HepG2 (cell line): ENCODE data around the gene NCOA3. TPM values are rescaled to one million over a fixed set of nuclear protein-coding genes. Genes with fewer than 3 reads are reported as not detected.

Experiments
- ATAC-seq: fragments of 200-7000 bp; cut with Tn5 transposase; 3 replicates; pipeline ENCODE4 v1.9.1; 2020; ENCODE audit warnings: mild to moderate bottlenecking, moderate library complexity
- BruUV-seq: library from RNA; stranded (reverse); fragments of 400-500 nt; replicated peaks from 2 replicates; lab custom pipeline; 2021; lab: Mats Ljungman, UMichigan
- CTCF ChIA-PET: fragments of 300-600 bp; formaldehyde crosslinking; extraction: SDS; loops from one replicate; lab custom pipeline; 2021; ENCODE audit warnings: low total read pairs, inconsistent platforms, low intra/inter-chr PET ratio; lab: Yijun Ruan, JAX
- POLR2A ChIA-PET: fragments of 350-600 bp; sonication (Branson Sonifier 250); formaldehyde crosslinking; loops from one replicate; lab custom pipeline; 2020; ENCODE audit warnings: antibody characterized with exemption, inconsistent platforms; lab: Yijun Ruan, JAX
- DNase-seq: peaks from one replicate; pipeline ENCODE4 v3.0.0-alpha.2; 2015; ENCODE audit warnings: low spot score
- FAIRE-seq: peaks from 3 replicates; lab custom pipeline; 2011; peaks lifted over from hg19 to GRCh38; lab: Jason Lieb, UNC
- H2AFZ ChIP-seq: one replicate; pipeline ENCODE4 v1.6.1; 2011; ENCODE audit warnings: low read length, inconsistent platforms
- H3K27ac ChIP-seq: fragments of 300-600 bp; 3 replicates; pipeline ENCODE4 v1.8.0; 2011; ENCODE audit warnings: mixed run types, mild to moderate bottlenecking, mixed read lengths, low read length, inconsistent platforms; ENCODE audit not compliant: insufficient read depth; ENCODE audit errors: extremely low read length
- H3K27me3 ChIP-seq, 2 experiments: fragments of 200-600 bp in 1 of 2; 2 replicates in 1 of 2; 3 replicates in 1 of 2; pipeline versions ENCODE4 v1.6.0 to v1.8.0; 2011; ENCODE audit warnings: low read length in 2 of 2, mild to moderate bottlenecking in 2 of 2, moderate library complexity in 2 of 2, inconsistent platforms in 1 of 2; ENCODE audit not compliant: insufficient read depth in 2 of 2, control insufficient read depth in 1 of 2
- H3K36me3 ChIP-seq, 2 experiments: fragments of 200-600 bp in 1 of 2; replicated peaks in 1 of 2; 2 replicates in 1 of 2; 3 replicates in 1 of 2; pipeline versions ENCODE4 v1.5.1 to v1.8.0; 2011; ENCODE audit warnings: low read length in 2 of 2, inconsistent platforms in 1 of 2; ENCODE audit not compliant: insufficient read depth in 2 of 2, control insufficient read depth in 1 of 2
- H3K4me1 ChIP-seq: 2 replicates; pipeline ENCODE4 v1.5.1; 2012; ENCODE audit warnings: low read length, inconsistent platforms; ENCODE audit not compliant: insufficient read depth
- H3K4me2 ChIP-seq: 2 replicates; pipeline ENCODE4 v1.6.0; 2011; ENCODE audit warnings: low read depth, low read length, inconsistent platforms
- H3K4me3 ChIP-seq, 3 experiments: fragments of 200-600 bp in 1 of 3; sonication (generic), shearing (Covaris generic) in 1 of 3; replicated peaks in 1 of 3; 2 replicates each; pipeline ENCODE4 v1.5.1; 2011 to 2016; ENCODE audit warnings: low read length in 3 of 3, inconsistent platforms in 2 of 3, low read depth in 2 of 3, mild to moderate bottlenecking in 2 of 3, control low read depth in 1 of 3, mixed read lengths in 1 of 3; ENCODE audit not compliant: insufficient read depth in 1 of 3
- H3K79me2 ChIP-seq: one replicate; pipeline ENCODE4 v1.6.1; 2011; ENCODE audit warnings: low read length, inconsistent platforms; ENCODE audit not compliant: insufficient read depth
- H3K9ac ChIP-seq: 2 replicates; pipeline ENCODE4 v1.6.0; 2011; ENCODE audit warnings: mild to moderate bottlenecking, low read depth, low read length, inconsistent platforms; ENCODE audit not compliant: insufficient read depth
- H3K9me3 ChIP-seq: 2 replicates; pipeline ENCODE4 v1.5.1; 2012; ENCODE audit warnings: mild to moderate bottlenecking, low read length
- H4K20me1 ChIP-seq: 2 replicates; pipeline ENCODE4 v1.6.0; 2011; ENCODE audit warnings: inconsistent platforms, mild to moderate bottlenecking, low read length, moderate library complexity; ENCODE audit not compliant: insufficient read depth
- HIVEP1 ChIP-seq: sonication (generic); formaldehyde crosslinking; IDR thresholded peaks from 2 replicates; pipeline ENCODE4 v1.4.0; 2020; ENCODE audit warnings: mild to moderate bottlenecking, missing genetic modification reagents
- ZNF652 ChIP-seq: IDR thresholded peaks from 2 replicates; pipeline ENCODE4 v1.6.1; 2016; ENCODE audit warnings: low read depth, borderline replicate concordance
- WGBS: methylation state at CpG from one replicate; pipeline ENCODE4 v1.1.6; 2017; ENCODE audit warnings: low lambda C conversion rate; 5-methylcytosine and 5-hydroxymethylcytosine counted together
- in situ Hi-C: cut with HindIII; loops from 2 replicates; pipeline ENCODE4 v1.10.0; 2017; ENCODE audit warnings: low pct_unique_long_range_greater_than_20kb; ENCODE audit not compliant: extremely low pct_ligation_motif_present
- intact Hi-C: fragments of 100-400 bp; cut with micrococcal nuclease; formaldehyde crosslinking; loops from one replicate; pipeline ENCODE4 v1.10.0; 2022; ENCODE audit not compliant: unreplicated experiment
- polyA plus RNA-seq, 8 experiments: library from polyadenylated mRNA; depleted of rRNA in 3 of 8; stranded (reverse) in 7 of 8; unstranded in 1 of 8; fragments of >200 nt; fragmentation: Illumina TruSeq in 4 of 8; extraction: Trizol in 4 of 8; gene quantifications; 2 replicates each; pipeline versions ENCODE4 v1.2.1 to v1.2.3, GENCODE V29; 2011 to 2016; ENCODE audit warnings: low read depth in 4 of 8, missing spikeins in 1 of 8, mixed read lengths in 1 of 8; ENCODE audit not compliant: insufficient read depth in 1 of 8
- total RNA-seq, 5 experiments: library from RNA; depleted of rRNA; stranded (reverse); fragments of >200 nt; fragmentation: Illumina TruSeq; extraction: Trizol; gene quantifications; 2 replicates each; pipeline ENCODE4 v1.2.3, GENCODE V29; 2016; ENCODE audit warnings: low read depth in 1 of 5
- TF ChIP-seq, protein P1 (sequence below): sonication (generic); formaldehyde crosslinking; IDR thresholded peaks from 2 replicates; pipeline ENCODE4 v1.5.1; 2020; ENCODE audit warnings: mild to moderate bottlenecking, missing genetic modification reagents

The NCOA3 gene
- total and polyA plus RNA-seq, 2 of the 13 experiments (the other 11 are each of a cell fraction or from before 2014, with no cell fraction given) = 35.0 to 56.8 TPM

DNA sequence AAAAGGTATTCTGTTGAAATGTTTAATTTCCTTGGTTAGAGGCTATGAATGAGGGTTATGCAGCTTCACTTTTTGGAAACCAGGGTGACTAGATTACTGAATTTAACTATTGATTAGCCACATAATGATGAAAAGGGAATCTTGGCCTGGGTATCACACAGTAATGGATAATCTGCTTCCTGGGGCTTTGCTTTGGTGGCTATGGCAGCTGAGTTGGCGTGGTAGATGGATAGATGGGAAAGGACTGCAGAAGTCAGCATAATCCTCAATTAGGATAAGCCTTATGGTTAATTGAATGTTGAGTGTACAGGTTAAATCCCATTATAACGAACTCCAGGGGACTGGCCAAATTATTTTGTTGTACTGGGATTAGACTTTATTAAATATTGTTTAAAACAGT, 5.2 kb downstream of the NCOA3 start:
- in situ Hi-C loops = no loop called here
- no peak overlapping the region for H2AFZ ChIP-seq
- FAIRE-seq = no peak

More for the DNA sequence above, 5.2 kb downstream of the NCOA3 start:
- no peak for TF ChIP-seq HIVEP1 (CRISPR knock-in tag)
- TF ChIP-seq ZNF652 (CRISPR knock-in tag) = peak; percentile 43; the same call in 1 of the 2 replicates
- TF ChIP-seq, protein P1, sequence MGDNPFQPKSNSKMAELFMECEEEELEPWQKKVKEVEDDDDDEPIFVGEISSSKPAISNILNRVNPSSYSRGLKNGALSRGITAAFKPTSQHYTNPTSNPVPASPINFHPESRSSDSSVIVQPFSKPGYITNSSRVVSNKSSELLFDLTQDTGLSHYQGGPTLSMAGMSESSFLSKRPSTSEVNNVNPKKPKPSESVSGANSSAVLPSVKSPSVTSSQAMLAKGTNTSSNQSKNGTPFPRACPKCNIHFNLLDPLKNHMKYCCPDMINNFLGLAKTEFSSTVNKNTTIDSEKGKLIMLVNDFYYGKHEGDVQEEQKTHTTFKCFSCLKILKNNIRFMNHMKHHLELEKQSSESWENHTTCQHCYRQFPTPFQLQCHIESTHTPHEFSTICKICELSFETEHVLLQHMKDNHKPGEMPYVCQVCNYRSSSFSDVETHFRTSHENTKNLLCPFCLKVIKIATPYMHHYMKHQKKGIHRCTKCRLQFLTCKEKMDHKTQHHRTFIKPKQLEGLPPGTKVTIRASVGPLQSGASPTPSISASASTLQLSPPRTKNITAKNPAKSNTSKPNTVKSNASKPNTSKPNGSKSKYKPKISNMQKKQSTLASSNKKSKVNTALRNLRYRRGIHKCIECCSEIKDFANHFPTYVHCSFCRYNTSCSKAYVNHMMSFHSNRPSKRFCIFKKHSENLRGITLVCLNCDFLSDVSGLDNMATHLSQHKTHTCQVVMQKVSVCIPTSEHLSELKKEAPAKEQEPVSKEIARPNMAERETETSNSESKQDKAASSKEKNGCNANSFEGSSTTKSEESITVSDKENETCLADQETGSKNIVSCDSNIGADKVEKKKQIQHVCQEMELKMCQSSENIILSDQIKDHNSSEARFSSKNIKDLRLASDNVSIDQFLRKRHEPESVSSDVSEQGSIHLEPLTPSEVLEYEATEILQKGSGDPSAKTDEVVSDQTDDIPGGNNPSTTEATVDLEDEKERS (CRISPR knock-in tag) = 0 out of 2 replicates have a peak, but pooled peaks have one; percentile 52
- peaks cover 65% of the 10 kb centered on the region for H3K4me1 ChIP-seq
- POLR2A ChIA-PET = interaction anchor here (1.1 kb wide), 1 partner anchor 14 kb away, joined by 3 read pairs; no protein-coding TSS in a partner anchor
- no peak overlapping the region for H3K9ac ChIP-seq
- H3K4me3 ChIP-seq = no peak overlapping the region
- WGBS = 46% methylated on average over 2 of the region's 2 CpGs
- H3K27ac ChIP-seq = no peak overlapping the region
- no TSS peak for BruUV-seq
- CTCF ChIA-PET = no interaction called here
- no peaks in the 10 kb centered on the region; a peak in 1 of 5 replicates for H3K27me3 ChIP-seq
- peak overlapping the region; percentile 43; the same call in 1 of the 2 replicates for H3K4me2 ChIP-seq
- no peaks in the 10 kb centered on the region for H3K9me3 ChIP-seq
- H4K20me1 ChIP-seq = peaks cover 31% of the 10 kb centered on the region
- ATAC-seq (no peak), DNase-seq (no peak)
- peaks cover 96% of the 10 kb centered on the region for H3K79me2 ChIP-seq
- intact Hi-C loops = loop anchor here (5.0 kb wide), 1 partner anchor 50 kb away; no protein-coding TSS in a partner anchor
- peaks cover 0 to 4% of the 10 kb centered on the region in 2 experiments; a peak in 1 of 5 replicates for H3K36me3 ChIP-seq
